Testis (tissue), 3 donors: ENCODE data around the gene NLRC5. TPM values are rescaled to one million over a fixed set of nuclear protein-coding genes. Genes with fewer than 3 reads are reported as not detected.
"Not testable (repeated sequence)": the region's sequence is repeated elsewhere in the genome, so short reads cannot be mapped to it uniquely, and the experiment has no call there.

Experiments
- DNase-seq: peaks from one replicate; pipeline ENCODE4 v3.0.0-alpha.2; 2019
- H3K27ac ChIP-seq, 2 donors: fragments of 200-600 bp; sonication (generic); one replicate each; pipeline ENCODE4 v1.5.1; 2019
- H3K27me3 ChIP-seq: fragments of 200-600 bp; sonication (generic); one replicate; pipeline ENCODE4 v1.5.1; 2019
- H3K36me3 ChIP-seq: fragments of 200-600 bp; sonication (generic); one replicate; pipeline ENCODE4 v1.5.1; 2017; ENCODE audit warnings: low read depth; ENCODE audit errors: missing control alignments
- H3K4me1 ChIP-seq: fragments of 200-600 bp; sonication (generic); one replicate; pipeline ENCODE4 v1.5.1; 2019
- H3K4me3 ChIP-seq, 2 donors: fragments of 200-600 bp; sonication (generic); one replicate each; pipeline ENCODE4 v1.5.1; 2017 to 2019
- H3K9me3 ChIP-seq: fragments of 200-600 bp; sonication (generic); one replicate; pipeline ENCODE4 v1.5.1; 2017
- POLR2A ChIP-seq: fragments of 450-650 bp; IDR thresholded peaks from one replicate; pipeline ENCODE4 v1.6.1; 2017; ENCODE audit warnings: antibody characterized with exemption, mild to moderate bottlenecking, moderate library complexity
- WGBS, 2 donors: methylation state at CpG; one replicate each; pipeline ENCODE4 v1.1.5; 2018; 5-methylcytosine and 5-hydroxymethylcytosine counted together
- intact Hi-C: fragments of 100-400 bp; cut with DNase I; formaldehyde crosslinking; loops from one replicate; pipeline ENCODE4 v1.15.1; 2023; ENCODE audit warnings: low total_unique reads
- polyA plus RNA-seq: library from polyadenylated mRNA; stranded (reverse); fragments of 350-450 nt; fragmentation: Illumina TruSeq; extraction: RNeasy Lipid Tissue Mini Kit (QIAGEN cat#74804); gene quantifications from one replicate; pipeline ENCODE4 v1.2.3, GENCODE V29; 2014; ENCODE audit warnings: low read depth, low replicate concordance; ENCODE audit not compliant: insufficient read depth
- total RNA-seq, 2 donors: library from RNA; depleted of rRNA; stranded (reverse); fragments of >200 nt; gene quantifications; one replicate each; pipeline ENCODE4 v1.2.3, GENCODE V29; 2016
- TF ChIP-seq, protein P1 (sequence below), 3 experiments: fragments of 450-650 bp in 2 of 3; fragments of 200-600 bp in 1 of 3; sonication (generic) in 1 of 3; IDR thresholded peaks; one replicate each; pipeline ENCODE4 v1.5.1; 2016 to 2019; ENCODE audit warnings: antibody characterized with exemption in 3 of 3, mild to moderate bottlenecking in 2 of 3, moderate library complexity in 1 of 3

NLRC5 gene
- total and polyA plus RNA-seq, 3 donors from 2014 or later, result 10.3 to 14.9 (median 12.0) TPM

DNA sequence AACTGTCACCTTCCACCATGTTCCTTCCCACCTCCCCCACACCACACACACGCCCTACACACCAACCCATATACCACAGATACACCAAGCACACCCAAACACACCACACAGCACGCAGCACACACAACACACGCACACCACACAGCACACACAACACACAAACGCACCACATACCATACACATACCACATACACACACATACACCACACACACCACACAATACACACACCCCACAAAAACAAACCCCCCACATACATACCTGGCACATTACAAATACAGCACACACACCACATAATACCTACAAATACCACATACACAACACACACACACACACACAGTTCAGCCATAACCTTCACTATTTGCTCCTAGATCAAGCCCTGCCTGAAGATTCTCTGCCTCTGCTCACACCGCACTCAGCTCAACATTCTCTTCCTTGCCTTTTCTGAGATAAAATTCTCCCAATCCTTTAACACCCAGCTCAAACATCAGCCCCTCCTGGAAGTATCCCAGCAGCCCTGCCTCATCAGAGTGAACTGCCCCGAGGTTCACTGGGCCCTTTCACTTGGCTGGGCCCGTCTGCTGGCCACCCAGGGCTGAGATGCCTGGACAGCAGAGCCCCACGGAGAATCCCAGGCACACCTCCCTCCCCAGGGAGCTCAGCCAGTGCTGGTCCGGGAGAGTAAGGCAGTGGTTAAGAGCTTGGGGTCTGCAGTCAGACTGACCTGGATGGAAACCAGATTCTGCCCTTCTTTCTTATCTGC, 71.1 kb downstream of the NLRC5 start:
- intact Hi-C loops, result no loop called here
- Histone ChIP-seq H3K4me3 (no peak overlapping the region), H3K36me3 (no peaks in the 10 kb centered on the region), H3K27me3 (no peaks in the 10 kb centered on the region), H3K4me1 (peaks cover 11% of the 10 kb centered on the region), H3K27ac (peak overlapping the region; percentile 70 to 76), H3K9me3 (no peaks in the 10 kb centered on the region)
- no peak for TF ChIP-seq POLR2A
- TF ChIP-seq, protein P1, sequence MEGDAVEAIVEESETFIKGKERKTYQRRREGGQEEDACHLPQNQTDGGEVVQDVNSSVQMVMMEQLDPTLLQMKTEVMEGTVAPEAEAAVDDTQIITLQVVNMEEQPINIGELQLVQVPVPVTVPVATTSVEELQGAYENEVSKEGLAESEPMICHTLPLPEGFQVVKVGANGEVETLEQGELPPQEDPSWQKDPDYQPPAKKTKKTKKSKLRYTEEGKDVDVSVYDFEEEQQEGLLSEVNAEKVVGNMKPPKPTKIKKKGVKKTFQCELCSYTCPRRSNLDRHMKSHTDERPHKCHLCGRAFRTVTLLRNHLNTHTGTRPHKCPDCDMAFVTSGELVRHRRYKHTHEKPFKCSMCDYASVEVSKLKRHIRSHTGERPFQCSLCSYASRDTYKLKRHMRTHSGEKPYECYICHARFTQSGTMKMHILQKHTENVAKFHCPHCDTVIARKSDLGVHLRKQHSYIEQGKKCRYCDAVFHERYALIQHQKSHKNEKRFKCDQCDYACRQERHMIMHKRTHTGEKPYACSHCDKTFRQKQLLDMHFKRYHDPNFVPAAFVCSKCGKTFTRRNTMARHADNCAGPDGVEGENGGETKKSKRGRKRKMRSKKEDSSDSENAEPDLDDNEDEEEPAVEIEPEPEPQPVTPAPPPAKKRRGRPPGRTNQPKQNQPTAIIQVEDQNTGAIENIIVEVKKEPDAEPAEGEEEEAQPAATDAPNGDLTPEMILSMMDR (IDR thresholded peaks at IDR 0.05), result no peak
- DNase-seq, result no peak
- 66 to 79% methylated on average over 9 of the region's 9 CpGs for WGBS, 2 donors

DNA sequence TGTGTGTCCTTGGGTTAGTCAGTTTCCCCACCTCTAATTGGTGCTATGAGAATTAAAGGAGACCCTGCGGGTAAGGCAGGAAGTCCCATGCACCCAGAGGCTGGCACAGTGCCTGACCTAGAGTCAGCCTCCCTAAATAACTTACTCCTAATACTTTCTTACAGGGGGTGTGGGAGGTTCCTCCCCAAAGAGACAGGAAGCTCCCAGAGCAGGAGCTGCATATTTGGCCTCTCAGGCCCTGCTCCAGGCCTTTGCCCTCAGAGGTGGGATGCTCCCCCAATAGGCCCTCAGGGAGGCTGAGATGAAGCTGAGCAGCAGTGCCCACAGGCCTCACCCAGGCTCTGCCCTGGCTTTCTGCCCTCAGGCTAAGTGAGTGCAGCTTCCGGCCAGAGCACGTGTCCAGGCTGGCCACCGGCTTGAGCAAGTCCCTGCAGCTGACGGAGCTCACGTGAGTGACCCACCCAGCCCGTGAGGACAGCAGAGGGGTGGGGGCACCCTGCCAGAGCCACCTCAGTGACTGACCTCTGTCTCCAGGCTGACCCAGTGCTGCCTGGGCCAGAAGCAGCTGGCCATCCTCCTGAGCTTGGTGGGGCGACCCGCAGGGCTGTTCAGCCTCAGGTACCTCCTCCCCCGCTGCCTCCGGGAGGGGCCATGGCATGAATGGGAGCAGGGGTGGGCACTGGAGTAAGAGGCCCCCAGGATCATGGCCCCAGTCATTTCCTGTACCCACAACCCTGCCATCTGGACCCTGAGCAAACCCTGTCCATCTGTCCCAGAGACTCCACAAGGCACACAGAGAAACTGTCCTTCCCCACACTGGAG, 71.9 kb downstream of the NLRC5 start:
- Histone ChIP-seq H3K4me1 (peaks cover 11% of the 10 kb centered on the region), H3K4me3 (no peak overlapping the region), H3K36me3 (no peaks in the 10 kb centered on the region), H3K27ac (peak overlapping the region; percentile 70 to 76), H3K9me3 (no peaks in the 10 kb centered on the region), H3K27me3 (no peaks in the 10 kb centered on the region)
- WGBS, 2 donors, result 38 to 56% methylated on average over 5 to 11 of the region's 11 CpGs
- TF ChIP-seq POLR2A, result no peak
- TF ChIP-seq, protein P1 (IDR thresholded peaks at IDR 0.05), result no peak
- DNase-seq, result peak; percentile 82
- intact Hi-C loops, result no loop called here

DNA sequence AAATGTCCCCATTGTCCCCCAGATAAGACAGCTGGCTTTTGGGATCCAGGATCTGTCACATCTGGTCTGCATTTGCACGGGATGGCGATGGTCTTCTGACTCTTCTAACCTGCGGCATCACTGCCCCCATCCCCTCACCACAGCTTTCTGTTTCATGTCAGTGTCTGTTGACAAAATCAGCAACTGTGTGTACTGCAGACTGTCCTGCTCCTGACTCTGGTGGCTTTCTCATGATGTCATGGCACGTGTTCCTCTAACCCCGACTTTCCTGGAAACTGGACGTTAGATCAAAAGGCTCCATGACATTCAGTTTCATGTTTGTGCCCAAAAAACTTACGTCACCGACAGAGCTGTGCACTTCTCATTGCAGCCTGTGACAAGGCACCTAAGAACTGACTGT, 73.0 kb downstream of the NLRC5 start:
- no peak for TF ChIP-seq POLR2A
- TF ChIP-seq, protein P1 (IDR thresholded peaks at IDR 0.05), result no peak
- peak overlapping the region in 1 of 2 donors; percentile 76 for H3K27ac ChIP-seq
- WGBS, 2 donors, result 81 to 87% methylated on average over 8 of the region's 8 CpGs
- intact Hi-C loops, result no loop called here
- H3K27me3 ChIP-seq, result no peaks in the 10 kb centered on the region
- H3K9me3 ChIP-seq, result no peaks in the 10 kb centered on the region
- peaks cover 11% of the 10 kb centered on the region for H3K4me1 ChIP-seq
- H3K4me3 ChIP-seq, result no peak overlapping the region
- no peak for DNase-seq
- H3K36me3 ChIP-seq, result no peaks in the 10 kb centered on the region

DNA sequence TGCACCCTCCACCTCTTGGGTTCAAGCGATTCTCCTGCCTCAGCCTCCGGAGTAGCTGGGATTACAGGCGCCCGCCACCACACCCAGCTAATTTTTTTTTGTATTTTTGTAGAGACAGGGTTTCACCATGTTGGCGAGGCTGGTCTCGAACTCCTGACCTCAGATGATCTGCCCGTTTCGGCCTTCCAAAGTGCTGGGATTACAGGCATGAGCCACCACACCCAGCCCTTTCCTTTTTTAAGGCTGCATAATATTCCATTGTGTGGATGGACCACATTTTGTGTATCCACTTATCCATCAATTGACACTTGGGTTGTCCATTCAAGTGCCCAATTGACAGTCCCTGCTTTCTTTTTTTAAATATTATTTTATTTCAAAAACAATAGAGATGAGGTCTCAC, 73.8 kb downstream of the NLRC5 start:
- 83 to 89% methylated on average over 8 of the region's 8 CpGs for WGBS, 2 donors
- H3K4me1 ChIP-seq, result peaks cover 11% of the 10 kb centered on the region
- intact Hi-C loops, H3K36me3 ChIP-seq, H3K9me3 ChIP-seq, H3K27ac ChIP-seq, DNase-seq, H3K4me3 ChIP-seq, H3K27me3 ChIP-seq: not testable (repeated sequence)

DNA sequence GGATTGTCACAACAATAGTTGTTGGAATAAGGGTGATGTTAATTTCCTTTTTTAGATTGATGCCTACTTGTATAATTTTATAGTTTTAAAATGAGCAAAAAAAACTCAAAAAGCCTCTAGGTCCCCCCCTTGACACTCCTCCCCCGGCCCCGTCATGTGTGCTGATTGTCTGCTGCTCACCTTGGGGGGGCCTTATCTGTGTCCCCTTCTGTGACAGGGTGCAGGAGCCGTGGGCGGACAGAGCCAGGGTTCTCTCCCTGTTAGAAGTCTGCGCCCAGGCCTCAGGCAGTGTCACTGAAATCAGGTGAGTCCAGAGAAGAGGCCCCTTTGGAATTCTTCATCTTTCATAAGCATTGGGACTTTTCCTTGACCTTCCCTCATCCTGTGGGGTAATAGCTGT, 75.6 kb downstream of the NLRC5 start:
- TF ChIP-seq POLR2A, result no peak
- TF ChIP-seq, protein P1 (IDR thresholded peaks at IDR 0.05), result no peak
- peaks cover 11% of the 10 kb centered on the region for H3K4me1 ChIP-seq
- DNase-seq, result no peak
- no peaks in the 10 kb centered on the region for H3K27me3 ChIP-seq
- no peaks in the 10 kb centered on the region for H3K9me3 ChIP-seq
- no peaks in the 10 kb centered on the region for H3K36me3 ChIP-seq
- H3K4me3 ChIP-seq, result no peak overlapping the region
- 83 to 87% methylated on average over 5 of the region's 5 CpGs for WGBS, 2 donors
- no peak overlapping the region for H3K27ac ChIP-seq
- intact Hi-C loops, result no loop called here
